SJSA1 (cell line): ENCODE measurements around the gene CALCOCO2. TPM values are rescaled to one million over a fixed set of nuclear protein-coding genes. Genes with fewer than 3 reads are reported as not detected.

ENCODE experiments used
- DNase-seq, 2 experiments: peaks; one replicate each; pipeline ENCODE4 v3.0.0-alpha.2; 2015 to 2020; ENCODE audit warnings: low spot score in 2 of 2, low read depth in 1 of 2
- H3K27ac ChIP-seq: fragments of 250-450 bp; sonication (Bioruptor Pico); 2 replicates; pipeline ENCODE4 v1.5.1; 2020; ENCODE audit warnings: mild to moderate bottlenecking, moderate library complexity
- H3K27me3 ChIP-seq: fragments of 250-450 bp; sonication (Bioruptor Pico); replicated peaks from 2 replicates; pipeline ENCODE4 v1.5.1; 2020; ENCODE audit warnings: mild to moderate bottlenecking, moderate library complexity
- H3K36me3 ChIP-seq: fragments of 250-450 bp; sonication (Bioruptor Pico); 2 replicates; pipeline ENCODE4 v1.5.1; 2020; ENCODE audit warnings: mild to moderate bottlenecking
- H3K4me1 ChIP-seq: fragments of 250-450 bp; sonication (Bioruptor Pico); replicated peaks from 2 replicates; pipeline ENCODE4 v1.6.1; 2021; ENCODE audit warnings: mild to moderate bottlenecking
- H3K4me3 ChIP-seq: fragments of 250-450 bp; sonication (Bioruptor Pico); 2 replicates; pipeline ENCODE4 v1.5.1; 2020; ENCODE audit warnings: mild to moderate bottlenecking
- H3K9me3 ChIP-seq: fragments of 250-450 bp; sonication (Bioruptor Pico); replicated peaks from 2 replicates; pipeline ENCODE4 v1.5.1; 2020; ENCODE audit warnings: mild to moderate bottlenecking
- total RNA-seq: library from RNA; depleted of rRNA; stranded (reverse); fragments of >200 nt; shearing (Covaris generic); gene quantifications from 2 replicates; pipeline ENCODE4 v1.2.3, GENCODE V29; 2014

CALCOCO2 gene
- total RNA-seq, 1 experiment from 2014 or later: 48.4 TPM

- 0 out of 2 replicates have a peak, but pooled peaks cover 12% of the 10 kb centered on the region for H3K27me3 ChIP-seq
- peaks cover 16% of the 10 kb centered on the region for H3K4me1 ChIP-seq
- DNase-seq: no peak
- no peak overlapping the region for H3K4me3 ChIP-seq
- H3K36me3 ChIP-seq: no peaks in the 10 kb centered on the region
- H3K27ac ChIP-seq: no peak overlapping the region
- H3K9me3 ChIP-seq: no peaks in the 10 kb centered on the region
These were observed 42.4 kb downstream of the CALCOCO2 start for GRCh38 chr17:48873209-48873608.

- Histone ChIP-seq H3K27ac (no peak overlapping the region), H3K4me1 (peaks cover 16% of the 10 kb centered on the region)
- peak in 1 of 2 experiments; percentile 61 for DNase-seq
These were observed 43.0 kb downstream of the CALCOCO2 start for GRCh38 chr17:48873696-48874443.

GRCh38 chr17:48878920-48879898 lies 48.4 kb downstream of the CALCOCO2 start:
- DNase-seq: peak; percentile 61 to 68
- Histone ChIP-seq H3K27me3 (peaks cover 7% of the 10 kb centered on the region; the same call in 1 of the 2 replicates), H3K27ac (no peak overlapping the region), H3K9me3 (no peaks in the 10 kb centered on the region), H3K36me3 (no peaks in the 10 kb centered on the region), H3K4me1 (no peaks in the 10 kb centered on the region), H3K4me3 (no peak overlapping the region)

More at GRCh38 chr17:48873696-48874443, 43.0 kb downstream of the CALCOCO2 start:
- Histone ChIP-seq H3K4me3 (no peak overlapping the region), H3K36me3 (no peaks in the 10 kb centered on the region), H3K27me3 (0 out of 2 replicates have a peak, but pooled peaks cover 12% of the 10 kb centered on the region), H3K9me3 (no peaks in the 10 kb centered on the region)

- no peaks in the 10 kb centered on the region for H3K9me3 ChIP-seq
- H3K4me1 ChIP-seq: peaks cover 5% of the 10 kb centered on the region; the same call in 1 of the 2 replicates
- no peak overlapping the region for H3K4me3 ChIP-seq
- no peaks in the 10 kb centered on the region for H3K36me3 ChIP-seq
- DNase-seq: no peak
- H3K27me3 ChIP-seq: peaks cover 3% of the 10 kb centered on the region; the same call in 1 of the 2 replicates
- no peak overlapping the region for H3K27ac ChIP-seq
These were observed 51.4 kb downstream of the CALCOCO2 start for GRCh38 chr17:48882272-48882671.

GRCh38 chr17:48883171-48883570 lies 52.3 kb downstream of the CALCOCO2 start:
- Histone ChIP-seq H3K4me3 (no peak overlapping the region), H3K27ac (no peak overlapping the region), H3K4me1 (peaks cover 5% of the 10 kb centered on the region; the same call in 1 of the 2 replicates), H3K36me3 (no peaks in the 10 kb centered on the region), H3K9me3 (no peaks in the 10 kb centered on the region), H3K27me3 (no peaks in the 10 kb centered on the region; the same call in 1 of the 2 replicates)
- DNase-seq: no peak

GRCh38 chr17:48890086-48890485 lies 59.3 kb downstream of the CALCOCO2 start:
- H3K4me3 ChIP-seq: no peak overlapping the region
- no peaks in the 10 kb centered on the region for H3K9me3 ChIP-seq
- H3K27me3 ChIP-seq: no peaks in the 10 kb centered on the region
- peaks cover 11% of the 10 kb centered on the region for H3K36me3 ChIP-seq
- DNase-seq: no peak
- H3K27ac ChIP-seq: no peak overlapping the region
- peaks cover 5% of the 10 kb centered on the region; the same call in 1 of the 2 replicates for H3K4me1 ChIP-seq

GRCh38 chr17:48892940-48893645 lies 62.3 kb downstream of the CALCOCO2 start:
- Histone ChIP-seq H3K27me3 (no peaks in the 10 kb centered on the region), H3K4me3 (peak overlapping the region; percentile 56), H3K4me1 (0 out of 2 replicates have a peak, but pooled peaks cover 3% of the 10 kb centered on the region), H3K36me3 (peaks cover 39% of the 10 kb centered on the region), H3K27ac (peak overlapping the region; percentile 41), H3K9me3 (no peaks in the 10 kb centered on the region; the same call in 1 of the 2 replicates)
- no peak for DNase-seq

- 0 out of 2 replicates have a peak, but pooled peaks cover 3% of the 10 kb centered on the region for H3K4me1 ChIP-seq
- H3K36me3 ChIP-seq: peaks cover 45% of the 10 kb centered on the region
- DNase-seq: no peak
- H3K27ac ChIP-seq: no peak overlapping the region
- H3K9me3 ChIP-seq: no peaks in the 10 kb centered on the region; the same call in 1 of the 2 replicates
- no peaks in the 10 kb centered on the region for H3K27me3 ChIP-seq
- H3K4me3 ChIP-seq: peak overlapping the region; percentile 56
These were observed 63.0 kb downstream of the CALCOCO2 start for GRCh38 chr17:48893646-48894508.

GRCh38 chr17:48894886-48895285 lies 64.1 kb downstream of the CALCOCO2 start:
- DNase-seq: no peak
- Histone ChIP-seq H3K4me3 (no peak overlapping the region), H3K27ac (no peak overlapping the region), H3K27me3 (no peaks in the 10 kb centered on the region), H3K4me1 (0 out of 2 replicates have a peak, but pooled peaks cover 3% of the 10 kb centered on the region), H3K36me3 (peaks cover 45% of the 10 kb centered on the region), H3K9me3 (no peaks in the 10 kb centered on the region; the same call in 1 of the 2 replicates)

- H3K4me3 ChIP-seq: no peak overlapping the region
- no peak for DNase-seq
These were observed 70.4 kb downstream of the CALCOCO2 start for GRCh38 chr17:48901241-48901640.

GRCh38 chr17:48903401-48903800 lies 72.6 kb downstream of the CALCOCO2 start:
- Histone ChIP-seq H3K9me3 (no peaks in the 10 kb centered on the region), H3K27ac (no peak overlapping the region), H3K27me3 (no peaks in the 10 kb centered on the region), H3K36me3 (peaks cover 4% of the 10 kb centered on the region), H3K4me1 (peaks cover 8% of the 10 kb centered on the region), H3K4me3 (no peak overlapping the region)
- no peak for DNase-seq

More at GRCh38 chr17:48901241-48901640, 70.4 kb downstream of the CALCOCO2 start:
- H3K4me1 ChIP-seq: no peaks in the 10 kb centered on the region
- H3K27me3 ChIP-seq: no peaks in the 10 kb centered on the region
- no peaks in the 10 kb centered on the region; the same call in 1 of the 2 replicates for H3K9me3 ChIP-seq
- H3K36me3 ChIP-seq: peaks cover 23% of the 10 kb centered on the region
- no peak overlapping the region for H3K27ac ChIP-seq

GRCh38 chr17:48904428-48904827 lies 73.6 kb downstream of the CALCOCO2 start:
- Histone ChIP-seq H3K4me3 (no peak overlapping the region), H3K27ac (no peak overlapping the region), H3K36me3 (peaks cover 7% of the 10 kb centered on the region), H3K4me1 (peaks cover 8% of the 10 kb centered on the region), H3K27me3 (no peaks in the 10 kb centered on the region), H3K9me3 (no peaks in the 10 kb centered on the region)
- DNase-seq: no peak
